ENCODE data around the gene AVEN. TPM values are rescaled to one million over a fixed set of nuclear protein-coding genes. Genes with fewer than 3 reads are reported as not detected.
A peak's percentile ranks its signal among the peaks of the same experiment; 100 is the strongest.

Gene AVEN
- total RNA-seq, 1 donor from 2014 or later, result 51.3 TPM

GRCh38 chr15:33946152-33946551, 92.9 kb downstream of the AVEN start:
- Histone ChIP-seq H3K27me3 (ENCODE audit: control insufficient read depth, insufficient read depth, low read length) (no peaks in the 10 kb centered on the region), H3K4me3 (ENCODE audit: low read depth, low read length) (no peak overlapping the region), H3K36me3 (ENCODE audit: control insufficient read depth, insufficient read depth, low read length) (no peaks in the 10 kb centered on the region)
- no peak for FAIRE-seq
- no peak for DNase-seq (ENCODE audit: low read depth)
- TF ChIP-seq CTCF (IDR thresholded peaks at IDR 0.05; ENCODE audit: insufficient read depth, low read length, severe bottlenecking), result no peak

DNA sequence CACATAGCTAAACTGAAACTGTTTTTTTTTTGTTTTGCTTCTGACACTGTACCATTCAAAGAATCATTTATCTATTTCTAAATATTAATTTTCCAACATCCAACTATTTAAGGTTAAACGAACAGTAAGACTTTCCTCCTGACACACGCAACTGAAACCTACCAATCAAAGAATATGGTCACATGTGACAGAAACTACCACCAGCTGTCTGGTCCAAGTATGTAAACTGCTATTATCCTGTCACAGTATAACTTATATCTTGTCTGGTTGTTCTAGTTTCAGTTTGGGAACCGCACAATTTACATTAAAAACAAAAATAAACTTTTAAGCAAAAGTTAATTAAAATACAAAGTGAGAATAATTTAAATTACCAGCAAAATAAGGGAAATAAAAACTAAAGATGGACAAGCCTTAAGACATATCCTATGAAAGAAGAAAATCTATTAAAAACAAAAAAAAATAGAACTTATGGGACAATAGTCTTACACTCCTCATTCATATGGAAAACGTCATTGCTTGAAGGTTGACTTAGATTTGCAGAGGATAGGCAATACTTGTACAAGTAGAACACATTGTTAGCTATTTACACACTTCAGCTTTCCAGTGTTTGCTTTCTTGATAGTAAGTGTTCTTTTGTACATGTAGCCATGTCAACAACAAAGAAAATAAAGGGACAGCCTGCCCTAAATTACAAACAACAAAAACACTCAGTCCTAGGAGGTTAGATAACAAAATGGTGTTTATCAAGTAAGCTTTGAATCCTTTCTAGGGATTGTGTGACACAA, 97.5 kb downstream of the AVEN start:
- no peaks in the 10 kb centered on the region for H3K27me3 ChIP-seq (ENCODE audit: control insufficient read depth, insufficient read depth, low read length)
- TF ChIP-seq CTCF (IDR thresholded peaks at IDR 0.05; ENCODE audit: insufficient read depth, low read length, severe bottlenecking), result no peak
- DNase-seq (ENCODE audit: low read depth), result no peak
- H3K4me3 ChIP-seq (ENCODE audit: low read depth, low read length), result no peak overlapping the region
- no peaks in the 10 kb centered on the region for H3K36me3 ChIP-seq (ENCODE audit: control insufficient read depth, insufficient read depth, low read length)
- FAIRE-seq, result no peak

DNA sequence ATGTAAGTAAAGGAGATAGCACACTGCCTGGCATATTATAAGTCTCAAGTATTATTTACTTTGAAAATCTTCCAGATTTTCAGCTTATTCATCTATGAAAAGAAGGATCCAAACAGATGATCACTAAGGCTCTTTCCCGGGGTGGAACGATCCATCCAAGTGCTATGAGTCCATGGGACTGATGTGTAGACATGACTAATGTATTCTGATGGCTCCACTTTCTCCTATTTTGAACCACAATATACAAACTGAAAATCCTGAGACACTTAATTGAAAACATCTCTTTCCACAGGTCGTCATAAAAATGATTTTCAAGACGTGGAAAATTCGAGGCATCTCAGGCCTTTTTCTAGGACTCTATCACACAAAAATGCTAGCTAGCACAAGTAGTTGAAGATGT, 104.1 kb downstream of the AVEN start:
- no peak for TF ChIP-seq CTCF (IDR thresholded peaks at IDR 0.05; ENCODE audit: insufficient read depth, low read length, severe bottlenecking)
- no peak for DNase-seq (ENCODE audit: low read depth)
- no peak overlapping the region for H3K4me3 ChIP-seq (ENCODE audit: low read depth, low read length)
- FAIRE-seq, result no peak
- no peaks in the 10 kb centered on the region for H3K36me3 ChIP-seq (ENCODE audit: control insufficient read depth, insufficient read depth, low read length)
- H3K27me3 ChIP-seq (ENCODE audit: control insufficient read depth, insufficient read depth, low read length), result no peaks in the 10 kb centered on the region

DNA sequence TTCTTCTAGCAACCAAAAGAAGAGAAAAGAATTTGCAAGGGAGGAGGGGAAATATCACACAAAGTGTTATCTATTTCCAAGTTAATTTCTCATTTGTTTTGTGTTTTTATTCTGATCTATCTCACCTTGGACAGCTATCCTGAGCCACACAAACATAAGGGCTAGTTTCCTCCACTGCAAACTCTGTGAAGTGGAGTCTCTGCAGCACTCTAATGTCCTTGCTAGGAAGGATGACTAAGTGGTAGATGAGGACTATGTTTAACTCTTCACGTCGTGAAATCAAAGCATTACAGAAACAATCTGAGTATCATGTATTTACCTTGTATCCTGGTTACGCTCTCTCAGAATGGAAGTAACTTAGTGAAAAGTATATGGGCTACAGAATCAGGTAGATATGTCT, 104.6 kb downstream of the AVEN start:
- Histone ChIP-seq H3K36me3 (ENCODE audit: control insufficient read depth, insufficient read depth, low read length) (no peaks in the 10 kb centered on the region), H3K4me3 (ENCODE audit: low read depth, low read length) (no peak overlapping the region), H3K27me3 (ENCODE audit: control insufficient read depth, insufficient read depth, low read length) (no peaks in the 10 kb centered on the region)
- no peak for TF ChIP-seq CTCF (IDR thresholded peaks at IDR 0.05; ENCODE audit: insufficient read depth, low read length, severe bottlenecking)
- DNase-seq (ENCODE audit: low read depth) (no peak), FAIRE-seq (peak; percentile 72)

GRCh38 chr15:33932734-33933133, 106.3 kb downstream of the AVEN start:
- no peak overlapping the region for H3K4me3 ChIP-seq (ENCODE audit: low read depth, low read length)
- FAIRE-seq, result no peak
- no peak for TF ChIP-seq CTCF (IDR thresholded peaks at IDR 0.05; ENCODE audit: insufficient read depth, low read length, severe bottlenecking)

GRCh38 chr15:33926260-33926659, 112.7 kb downstream of the AVEN start:
- Histone ChIP-seq H3K36me3 (ENCODE audit: control insufficient read depth, insufficient read depth, low read length) (no peaks in the 10 kb centered on the region), H3K4me3 (ENCODE audit: low read depth, low read length) (no peak overlapping the region), H3K27me3 (ENCODE audit: control insufficient read depth, insufficient read depth, low read length) (no peaks in the 10 kb centered on the region)
- TF ChIP-seq CTCF (IDR thresholded peaks at IDR 0.05; ENCODE audit: insufficient read depth, low read length, severe bottlenecking), result no peak
- FAIRE-seq, result no peak
- no peak for DNase-seq (ENCODE audit: low read depth)

More at GRCh38 chr15:33932734-33933133, 106.3 kb downstream of the AVEN start:
- H3K36me3 ChIP-seq (ENCODE audit: control insufficient read depth, insufficient read depth, low read length), result no peaks in the 10 kb centered on the region
- no peak for DNase-seq (ENCODE audit: low read depth)
- H3K27me3 ChIP-seq (ENCODE audit: control insufficient read depth, insufficient read depth, low read length), result no peaks in the 10 kb centered on the region

Measured in bronchial epithelial cell (primary cell).